ENCODE measurements around the gene INHA.
A peak's percentile ranks its signal among the peaks of the same experiment; 100 is the strongest.

INHA gene

GRCh38 chr2:219572237-219573001 is at the start of gene INHA:
Gene INHA (plus strand): TSS chr2:219572310. CDS start chr2:219572375, 65 bp downstream.
- peak within 1 kb of the TSS; percentile 71 to 94 (median 92) for H3K27ac Mint-ChIP-seq
- peaks cover 53% of the 10 kb centered on the region for H3K4me1 Mint-ChIP-seq
- peak within 1 kb of the TSS; percentile 72 to 84 (median 82) for H3K4me3 Mint-ChIP-seq
- TF ChIP-seq, protein P1, sequence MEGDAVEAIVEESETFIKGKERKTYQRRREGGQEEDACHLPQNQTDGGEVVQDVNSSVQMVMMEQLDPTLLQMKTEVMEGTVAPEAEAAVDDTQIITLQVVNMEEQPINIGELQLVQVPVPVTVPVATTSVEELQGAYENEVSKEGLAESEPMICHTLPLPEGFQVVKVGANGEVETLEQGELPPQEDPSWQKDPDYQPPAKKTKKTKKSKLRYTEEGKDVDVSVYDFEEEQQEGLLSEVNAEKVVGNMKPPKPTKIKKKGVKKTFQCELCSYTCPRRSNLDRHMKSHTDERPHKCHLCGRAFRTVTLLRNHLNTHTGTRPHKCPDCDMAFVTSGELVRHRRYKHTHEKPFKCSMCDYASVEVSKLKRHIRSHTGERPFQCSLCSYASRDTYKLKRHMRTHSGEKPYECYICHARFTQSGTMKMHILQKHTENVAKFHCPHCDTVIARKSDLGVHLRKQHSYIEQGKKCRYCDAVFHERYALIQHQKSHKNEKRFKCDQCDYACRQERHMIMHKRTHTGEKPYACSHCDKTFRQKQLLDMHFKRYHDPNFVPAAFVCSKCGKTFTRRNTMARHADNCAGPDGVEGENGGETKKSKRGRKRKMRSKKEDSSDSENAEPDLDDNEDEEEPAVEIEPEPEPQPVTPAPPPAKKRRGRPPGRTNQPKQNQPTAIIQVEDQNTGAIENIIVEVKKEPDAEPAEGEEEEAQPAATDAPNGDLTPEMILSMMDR (IDR thresholded peaks at IDR 0.05; ENCODE audit: unreplicated experiment in 3 of 3): no peak
- H3K27me3 Mint-ChIP-seq (ENCODE audit: low read depth): peaks cover 7% of the 10 kb centered on the region
- H3K9me3 Mint-ChIP-seq: no peaks in the 10 kb centered on the region
- peaks cover 14% of the 10 kb centered on the region for H3K36me3 Mint-ChIP-seq (ENCODE audit: low read depth)

GRCh38 chr2:219523031-219523671 is 49.0 kb upstream of the INHA start:
- no peaks in the 10 kb centered on the region for H3K9me3 Mint-ChIP-seq
- peaks cover 69% of the 10 kb centered on the region for H3K4me1 Mint-ChIP-seq
- peak overlapping the region; percentile 26 to 58 (median 54) for H3K27ac Mint-ChIP-seq
- TF ChIP-seq, protein P1 (IDR thresholded peaks at IDR 0.05; ENCODE audit: unreplicated experiment in 3 of 3): no peak
- peak overlapping the region; percentile 50 to 59 (median 50) for H3K4me3 Mint-ChIP-seq
- H3K27me3 Mint-ChIP-seq (ENCODE audit: low read depth): peaks cover 33% of the 10 kb centered on the region
- no peaks in the 10 kb centered on the region for H3K36me3 Mint-ChIP-seq (ENCODE audit: low read depth)

DNA sequence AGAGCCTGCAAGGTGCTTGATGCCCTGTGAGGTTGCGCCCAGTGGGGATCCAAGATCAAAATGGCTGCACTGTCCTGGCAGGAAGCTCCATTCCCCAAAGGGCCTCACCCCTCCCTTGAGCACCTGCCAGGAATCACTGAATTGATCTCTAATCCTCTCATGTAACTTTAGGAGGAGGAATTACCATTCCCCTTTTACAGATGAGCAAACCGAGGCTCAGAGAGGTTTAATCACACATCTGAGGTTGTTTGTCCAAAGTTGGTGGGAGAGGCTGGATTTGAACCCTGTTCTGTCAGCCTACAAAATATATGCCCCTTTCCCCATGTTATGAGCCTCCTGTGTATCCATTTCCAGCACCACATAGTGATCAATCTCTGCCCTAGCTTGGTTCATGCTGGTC is 47.3 kb upstream of the INHA start:
- Mint-ChIP-seq H3K4me1 (peaks cover 57% of the 10 kb centered on the region), H3K27ac (peak overlapping the region in 2 of 3 experiments; percentile 6 to 31), H3K4me3 (peak overlapping the region in 2 of 3 experiments; percentile 6 to 38), H3K27me3 (ENCODE audit: low read depth) (peaks cover 41% of the 10 kb centered on the region), H3K36me3 (ENCODE audit: low read depth) (no peaks in the 10 kb centered on the region), H3K9me3 (no peaks in the 10 kb centered on the region)
- TF ChIP-seq, protein P1 (IDR thresholded peaks at IDR 0.05; ENCODE audit: unreplicated experiment in 3 of 3): no peak

DNA sequence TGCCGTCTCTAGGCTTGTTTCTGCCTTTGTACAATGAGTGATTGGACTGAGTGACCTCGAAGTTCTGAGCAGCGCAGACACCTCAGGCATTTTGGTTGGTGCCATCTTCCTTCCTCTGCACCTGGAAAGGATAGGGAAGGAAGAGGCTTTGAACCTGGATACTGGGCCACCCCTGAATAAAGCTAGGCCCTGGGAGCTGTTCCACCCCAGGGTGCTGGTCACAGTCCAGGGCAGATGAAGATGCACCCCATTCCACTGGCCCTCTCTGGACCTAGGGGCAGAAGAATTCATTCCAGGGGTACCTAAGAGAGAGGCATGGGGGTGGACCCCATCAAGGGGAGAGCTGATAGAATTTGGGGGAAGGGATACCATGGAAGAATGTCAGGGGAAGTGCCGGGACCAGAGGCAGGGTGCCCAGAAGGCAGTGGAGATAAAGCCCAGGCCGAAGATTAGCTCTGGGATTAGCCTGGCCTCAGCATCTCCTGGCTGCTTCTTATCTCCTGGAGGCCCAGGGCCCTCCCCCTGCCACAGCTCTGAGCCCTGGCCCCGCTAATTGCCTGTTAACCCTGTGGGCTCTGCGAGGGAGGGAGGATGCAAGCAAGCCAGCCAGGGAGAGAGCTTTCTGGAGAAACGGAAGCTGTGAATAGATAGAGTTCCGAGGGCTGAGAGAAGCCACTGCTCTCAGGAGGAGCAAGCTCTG is 46.4 kb upstream of the INHA start:
- no peaks in the 10 kb centered on the region for H3K9me3 Mint-ChIP-seq
- H3K36me3 Mint-ChIP-seq (ENCODE audit: low read depth): no peaks in the 10 kb centered on the region
- TF ChIP-seq, protein P1 (IDR thresholded peaks at IDR 0.05; ENCODE audit: unreplicated experiment in 3 of 3): no peak
- H3K4me3 Mint-ChIP-seq: peak overlapping the region; percentile 19 to 50 (median 31)
- peaks cover 50% of the 10 kb centered on the region for H3K4me1 Mint-ChIP-seq
- H3K27ac Mint-ChIP-seq: peak overlapping the region; percentile 19 to 56 (median 31)
- peaks cover 49% of the 10 kb centered on the region for H3K27me3 Mint-ChIP-seq (ENCODE audit: low read depth)

- peaks cover 56% of the 10 kb centered on the region for H3K27me3 Mint-ChIP-seq (ENCODE audit: low read depth)
- peaks cover 44% of the 10 kb centered on the region for H3K4me1 Mint-ChIP-seq
- no peaks in the 10 kb centered on the region for H3K9me3 Mint-ChIP-seq
- H3K36me3 Mint-ChIP-seq (ENCODE audit: low read depth): no peaks in the 10 kb centered on the region
- peak overlapping the region in 2 of 3 experiments; percentile 31 to 50 for H3K4me3 Mint-ChIP-seq
- TF ChIP-seq, protein P1 (IDR thresholded peaks at IDR 0.05; ENCODE audit: unreplicated experiment in 3 of 3): no peak
- H3K27ac Mint-ChIP-seq: peak overlapping the region; percentile 19 to 56 (median 31)
Observed at GRCh38 chr2:219526320-219527075, 45.6 kb upstream of the INHA start.

Data from nephron (organoid).